Measurements from ENCODE around the gene NFIC. TPM values are rescaled to one million over a fixed set of nuclear protein-coding genes. Genes with fewer than 3 reads are reported as not detected.
A peak's percentile ranks its signal among the peaks of the same experiment; 100 is the strongest.
"Not testable (repeated sequence)": the region's sequence is repeated elsewhere in the genome, so short reads cannot be mapped to it uniquely, and the experiment has no call there.

Gene NFIC
- polyA plus RNA-seq, 1 donor, result 20.0 TPM

- DNase-seq, result no peak
Observed at GRCh38 chr19:3491396-3492119, 125.2 kb downstream of the NFIC start.

DNA sequence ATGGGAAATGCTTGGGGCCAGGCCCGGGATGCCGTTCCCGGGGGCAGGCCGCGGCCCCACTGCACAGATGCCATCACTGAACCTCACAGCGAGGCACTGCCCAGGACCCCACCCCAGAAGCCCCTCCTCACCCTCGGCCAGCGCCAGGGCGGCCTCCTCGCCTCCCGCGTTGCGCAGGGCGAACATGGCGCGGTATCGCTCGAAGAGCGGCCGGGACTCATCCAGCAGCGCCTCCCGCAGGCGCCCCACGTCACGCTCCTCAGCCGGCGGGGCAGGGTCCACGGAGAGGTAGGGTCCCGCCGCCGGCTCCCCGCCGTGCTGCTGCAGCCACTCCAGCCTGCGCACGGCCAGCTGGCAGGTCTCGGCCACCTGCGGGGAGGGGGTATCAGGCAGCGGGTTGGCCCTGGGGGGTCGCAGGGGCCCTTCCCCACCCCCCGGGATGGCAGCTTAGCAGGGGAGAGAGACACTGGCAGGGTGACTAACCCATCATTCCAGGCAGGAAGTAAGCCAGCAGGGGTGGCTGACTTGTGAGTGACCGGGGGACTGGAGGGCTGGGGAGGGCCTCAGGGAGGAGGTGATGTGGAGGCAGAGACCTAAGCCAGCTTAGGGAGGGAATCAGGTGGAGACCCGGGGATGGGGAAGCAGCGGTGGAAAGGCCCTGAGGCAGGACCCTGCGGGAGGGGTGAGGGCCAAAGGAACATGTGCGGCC is 125.9 kb downstream of the NFIC start:
- no peak for DNase-seq

GRCh38 chr19:3492919-3493318 is 126.5 kb downstream of the NFIC start:
- DNase-seq, result no peak

DNA sequence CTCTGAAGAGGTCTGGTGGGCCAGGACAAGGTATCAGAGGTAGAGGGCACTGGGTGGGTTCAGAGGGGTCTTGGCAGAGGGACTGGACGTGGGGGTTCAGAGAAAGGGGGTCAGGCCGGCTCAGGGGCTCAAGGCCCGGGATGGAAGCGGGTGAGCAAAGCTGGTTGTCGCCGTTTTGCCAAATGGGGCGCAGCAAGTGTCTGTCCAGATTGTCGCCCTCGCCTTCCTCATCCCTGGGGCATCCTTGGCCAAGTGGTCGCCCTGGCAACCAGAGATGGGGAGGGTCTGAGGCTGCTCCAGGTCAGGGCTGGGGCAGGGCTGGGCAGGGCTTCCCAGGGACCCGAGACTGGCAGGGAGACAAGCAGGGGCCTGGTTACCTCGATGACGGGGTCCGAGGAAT is 127.3 kb downstream of the NFIC start:
- no peak for DNase-seq

GRCh38 chr19:3494051-3494450 is 127.7 kb downstream of the NFIC start:
- no peak for DNase-seq

GRCh38 chr19:3494559-3494958 is 128.2 kb downstream of the NFIC start:
- DNase-seq, result no peak

- no peak for DNase-seq
Observed at GRCh38 chr19:3496392-3497273, 130.2 kb downstream of the NFIC start.

DNA sequence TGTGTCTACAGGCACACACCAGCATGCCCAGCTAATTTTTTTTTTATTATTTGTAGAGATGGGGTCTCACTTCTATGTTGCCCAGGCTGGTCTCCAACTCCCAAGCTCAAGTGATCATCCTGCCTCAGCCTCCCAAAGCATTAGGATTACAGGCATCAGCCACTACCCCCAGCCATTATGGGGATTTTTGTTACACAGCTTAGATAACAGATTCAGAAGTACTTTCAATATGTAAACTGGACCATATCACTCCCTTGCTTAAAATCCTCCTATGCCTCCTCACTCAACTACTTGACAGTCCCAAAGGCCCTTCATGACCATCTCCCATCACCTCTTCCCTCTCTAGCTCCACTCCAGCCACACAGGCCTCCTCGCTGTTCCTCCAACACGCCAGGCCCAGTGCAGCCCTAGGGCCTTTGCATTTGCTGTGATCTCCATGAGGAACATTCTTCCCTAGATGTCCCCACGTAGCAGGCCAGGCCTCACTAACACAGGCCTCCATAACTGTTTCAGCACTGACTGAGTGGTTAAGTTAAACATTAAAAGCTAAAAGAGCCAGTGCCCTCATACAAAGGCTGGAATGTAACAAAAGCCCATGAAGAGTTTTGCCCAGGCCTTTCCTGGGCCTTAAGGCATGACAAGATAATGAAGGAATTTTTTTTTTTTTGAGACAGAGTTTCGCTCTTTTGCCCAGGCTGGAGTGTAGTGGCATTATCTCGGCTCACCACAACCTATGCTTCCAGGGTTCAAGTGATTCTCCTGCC is 131.6 kb downstream of the NFIC start:
- no peak for DNase-seq

GRCh38 chr19:3499738-3500428 is 133.5 kb downstream of the NFIC start:
- DNase-seq, result no peak

DNA sequence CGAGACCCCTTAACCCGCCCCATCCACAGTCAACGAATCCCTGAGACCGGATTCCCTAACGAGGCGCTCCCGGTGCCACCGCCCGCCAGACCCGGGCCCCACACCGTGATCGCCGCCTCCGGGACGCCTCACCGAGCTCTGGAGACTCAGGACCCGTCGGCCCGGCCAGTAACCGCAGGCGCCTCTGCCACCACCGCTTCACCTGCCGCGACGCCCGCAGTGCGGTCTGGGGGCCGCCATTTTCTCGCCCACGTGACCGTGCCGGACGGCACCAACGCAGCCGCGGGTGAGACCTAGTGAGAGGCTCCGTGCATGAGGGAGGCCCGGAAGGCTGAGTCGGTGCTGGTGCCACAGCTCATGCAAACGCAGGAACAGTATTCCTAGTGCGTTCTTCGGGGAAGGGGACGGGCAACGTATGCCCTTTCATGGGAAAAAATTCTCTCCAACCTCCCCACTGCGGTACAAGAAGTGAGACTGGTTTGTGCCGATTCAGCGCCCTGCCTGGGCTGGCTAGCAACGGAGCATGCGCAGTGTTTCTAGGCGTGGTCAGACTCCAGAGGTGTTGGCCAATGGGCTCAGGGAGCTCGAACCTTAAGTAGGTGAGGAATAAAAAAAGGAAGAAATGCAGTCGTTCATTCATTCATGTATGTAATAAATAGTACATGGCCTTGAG is 134.2 kb downstream of the NFIC start, which contains the start of gene DOHH:
DOHH (minus strand) TSS at position 246 of the 673 bp plus-strand sequence. CDS start 3,860 bp downstream, outside the sequence.
- peak; percentile 97 for DNase-seq

GRCh38 chr19:3501780-3502179 is 135.4 kb downstream of the NFIC start:
- no peak for DNase-seq

DNA sequence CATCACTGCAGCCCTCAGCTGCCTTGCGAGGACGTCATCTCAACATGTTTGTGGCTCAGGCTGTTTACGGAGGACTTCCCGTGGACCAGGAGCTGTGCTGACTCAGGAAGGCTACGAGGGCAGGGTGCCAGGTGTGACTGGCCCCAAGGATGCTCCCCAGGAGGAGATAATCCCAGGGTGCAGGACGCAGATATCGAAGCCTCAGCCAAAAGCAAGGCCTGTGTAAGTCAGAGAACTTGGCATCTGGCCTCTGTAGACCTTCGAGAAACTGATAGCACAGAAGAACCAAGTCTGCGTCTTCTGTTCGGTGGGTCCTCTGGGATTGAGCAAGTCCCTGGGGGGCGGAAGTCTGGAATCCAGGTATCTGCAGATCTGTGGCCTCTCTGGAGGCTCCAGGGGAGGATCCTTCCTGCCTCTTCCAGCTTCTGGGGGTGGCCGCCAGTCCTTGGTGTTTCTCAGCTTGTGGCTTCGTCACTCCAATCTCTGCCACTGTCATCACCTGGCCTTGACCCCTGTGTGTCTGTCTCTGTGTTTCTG is 136.7 kb downstream of the NFIC start:
- DNase-seq, result no peak

DNA sequence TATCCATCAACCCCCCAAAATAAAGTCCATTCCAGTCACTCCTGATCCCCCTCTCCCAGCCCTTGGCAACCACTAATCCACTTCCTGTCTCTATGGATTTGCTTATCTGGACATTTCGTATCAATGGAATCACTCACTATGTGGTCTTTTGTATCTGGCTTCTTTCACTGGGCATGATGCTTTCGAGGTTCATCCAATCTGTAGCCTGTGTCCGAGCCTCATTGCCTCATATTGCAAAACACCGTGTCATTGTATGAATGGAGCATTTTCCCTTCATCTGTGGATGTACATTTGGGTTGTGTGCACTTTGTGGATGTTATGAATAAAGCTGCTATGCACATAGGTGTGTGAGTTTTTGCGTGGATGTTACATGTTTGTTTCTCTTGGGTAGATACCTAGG is 138.4 kb downstream of the NFIC start:
- DNase-seq, result no peak

- DNase-seq, result peak; percentile 98
Observed at GRCh38 chr19:3505598-3506383, 139.4 kb downstream of the NFIC start, which contains the start of gene FZR1. Gene FZR1 (plus strand): TSS chr19:3506311. CDS start chr19:3522990, 16,679 bp downstream.

GRCh38 chr19:3506384-3507340 is 140.3 kb downstream of the NFIC start:
- no peak for DNase-seq

DNA sequence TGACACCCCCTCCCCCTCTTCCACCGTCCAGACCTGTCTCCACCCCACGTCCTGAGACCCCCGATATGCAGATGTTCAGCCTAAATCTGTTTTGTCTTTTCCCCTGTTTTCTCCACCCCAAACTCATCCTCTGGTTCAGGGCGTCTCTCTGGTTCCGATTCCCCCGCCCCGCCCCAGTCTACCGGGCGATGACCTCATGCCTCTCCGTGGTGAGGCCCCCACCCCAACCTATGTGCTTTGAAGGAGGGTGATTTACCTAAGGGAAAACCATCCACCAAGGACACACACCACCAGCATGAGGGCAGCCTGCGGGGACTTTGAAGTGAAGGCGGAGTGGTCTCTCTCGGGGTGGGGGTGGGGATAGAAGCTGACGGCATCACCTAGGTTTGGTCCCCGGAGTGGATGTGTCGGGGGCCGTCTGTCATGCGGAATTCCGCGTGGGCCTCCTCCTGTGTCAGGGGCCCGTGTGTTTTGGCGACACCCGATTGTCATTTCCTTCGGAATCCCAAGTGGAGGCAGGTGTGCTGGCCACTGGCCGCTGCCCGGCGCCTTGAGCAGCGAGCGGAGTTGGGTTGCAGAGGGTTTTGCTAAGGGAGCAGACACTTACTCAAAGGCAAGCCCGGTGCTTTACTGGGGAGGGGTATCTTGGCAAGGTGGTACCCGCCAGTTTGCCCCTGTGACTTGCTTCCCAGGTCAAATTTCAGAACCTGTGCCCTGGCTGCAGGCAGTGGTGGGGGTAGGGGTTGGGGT is 141.2 kb downstream of the NFIC start:
- DNase-seq, result no peak

DNA sequence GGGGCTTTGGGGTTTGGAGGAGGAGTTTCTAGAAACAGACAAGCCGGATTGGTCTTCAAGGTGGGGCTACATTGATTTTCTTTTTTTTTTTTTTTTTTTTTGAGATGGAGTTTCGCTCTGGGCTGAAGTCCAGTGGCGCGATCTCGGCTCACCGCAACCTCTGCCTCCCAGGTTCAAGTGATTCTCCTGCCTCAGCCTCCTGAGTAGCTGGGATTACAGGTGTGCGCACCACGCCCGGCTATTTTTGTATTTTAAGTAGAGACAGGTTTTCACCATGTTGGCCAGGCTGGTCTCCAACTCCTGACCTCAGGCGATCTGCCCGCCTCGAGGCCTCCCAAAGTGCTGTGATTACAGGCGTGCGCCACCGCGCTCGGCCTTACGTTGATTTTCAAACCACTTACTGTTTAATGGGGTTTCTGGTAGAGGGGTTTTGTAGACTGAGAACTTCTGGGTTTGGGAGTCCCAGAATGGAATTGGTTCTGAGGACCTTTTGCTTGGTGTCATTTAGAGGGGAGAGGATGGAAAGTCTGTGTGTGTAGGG is 141.8 kb downstream of the NFIC start:
- DNase-seq, result not testable (repeated sequence)
